HG02884 (cell line): ENCODE data around the gene DSCAM.

Source experiments
- ATAC-seq: cut with Tn5 transposase; IDR thresholded peaks from one replicate; pipeline ENCODE4 v1.9.1; 2021; ENCODE audit warnings: mild to moderate bottlenecking, moderate library complexity; ENCODE audit not compliant: unreplicated experiment

Gene DSCAM

DNA sequence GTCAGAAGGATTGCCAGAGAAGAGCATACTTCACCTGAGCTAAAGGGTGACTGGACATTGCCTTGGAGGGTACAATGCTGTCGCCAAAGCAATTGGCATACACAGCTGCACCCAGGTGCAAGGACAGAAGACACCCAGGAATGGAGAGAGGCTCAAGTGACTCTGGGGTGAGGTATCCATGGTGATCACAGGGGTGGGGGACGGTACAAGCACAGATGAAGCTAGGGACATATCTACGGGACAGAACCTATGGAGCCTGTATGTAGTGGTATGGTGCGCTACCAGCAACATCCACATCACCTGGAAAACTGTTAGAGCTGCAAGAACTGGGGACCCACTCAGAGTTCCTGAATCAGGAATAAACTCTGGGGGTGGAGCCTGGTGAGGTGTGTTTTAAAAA, 693.6 kb downstream of the DSCAM start:
- no peak for ATAC-seq

DNA sequence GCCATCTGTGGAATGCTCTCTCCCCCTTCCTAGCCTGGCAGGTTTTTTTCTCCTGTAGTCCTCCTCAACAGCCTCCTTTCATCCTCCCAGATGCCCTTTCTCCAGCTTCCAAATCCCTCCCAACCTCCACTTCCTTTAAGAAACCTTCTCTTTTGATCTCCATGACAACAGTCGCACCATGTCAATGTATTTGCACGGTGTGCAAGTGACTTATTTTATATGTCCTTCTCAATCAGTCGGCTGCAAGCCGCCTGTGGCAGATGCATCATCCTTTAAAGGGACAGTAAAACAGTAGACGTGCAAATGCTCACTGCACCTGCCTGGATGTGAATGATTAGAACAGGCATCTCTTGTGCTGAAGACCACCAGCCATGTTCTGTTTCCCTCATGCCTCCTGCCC, 694.5 kb downstream of the DSCAM start:
- ATAC-seq = no peak

DNA sequence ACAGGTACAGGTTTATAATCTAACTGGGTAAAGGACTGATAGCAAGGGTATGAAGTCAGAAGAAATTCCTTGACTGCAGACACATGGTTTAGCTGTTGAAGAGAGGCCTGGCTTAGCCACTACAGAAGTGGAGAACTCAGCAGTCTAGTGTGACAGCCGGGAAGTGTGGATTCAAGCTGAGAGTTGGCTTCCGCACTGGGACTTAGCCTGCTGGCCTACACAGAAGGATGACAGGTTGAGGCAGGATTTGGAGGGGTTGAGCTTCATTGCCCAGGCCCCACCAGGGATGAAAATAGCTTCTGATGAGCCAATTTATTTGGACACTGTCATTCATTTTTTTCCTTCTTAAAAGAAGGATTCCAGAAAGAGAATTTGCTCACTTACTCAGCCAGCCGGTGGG, 695.3 kb downstream of the DSCAM start:
- ATAC-seq = no peak

DNA sequence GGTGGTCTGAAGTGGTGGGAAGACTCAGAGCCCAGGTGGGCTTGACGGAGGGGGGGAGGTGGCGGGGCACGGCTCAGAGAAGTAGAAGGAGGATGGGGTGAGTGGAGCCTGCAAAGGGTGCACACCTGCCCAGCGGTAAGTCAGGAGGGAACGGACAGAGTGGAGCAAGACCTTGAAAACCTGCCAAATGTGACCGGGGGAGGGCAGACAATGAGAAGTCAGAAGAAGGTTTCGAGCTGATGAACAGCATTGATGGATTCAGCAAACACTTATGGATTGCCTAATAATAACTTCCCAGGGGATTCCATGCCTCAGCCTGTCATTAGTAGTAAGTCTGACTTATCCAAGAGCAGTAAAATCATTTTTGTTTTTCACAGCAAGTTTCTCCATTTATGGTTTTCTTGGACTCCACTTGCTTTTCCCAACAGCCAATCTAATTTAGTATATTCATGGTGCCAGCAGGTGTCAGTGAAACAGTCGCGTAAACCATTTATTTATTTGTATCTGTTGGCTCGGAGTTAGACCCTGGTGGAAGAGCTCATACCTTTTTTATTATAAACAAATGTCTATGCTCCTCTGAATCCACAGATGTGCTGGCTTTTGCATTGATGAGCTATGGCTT, 700.6 kb downstream of the DSCAM start:
- ATAC-seq = no peak

DNA sequence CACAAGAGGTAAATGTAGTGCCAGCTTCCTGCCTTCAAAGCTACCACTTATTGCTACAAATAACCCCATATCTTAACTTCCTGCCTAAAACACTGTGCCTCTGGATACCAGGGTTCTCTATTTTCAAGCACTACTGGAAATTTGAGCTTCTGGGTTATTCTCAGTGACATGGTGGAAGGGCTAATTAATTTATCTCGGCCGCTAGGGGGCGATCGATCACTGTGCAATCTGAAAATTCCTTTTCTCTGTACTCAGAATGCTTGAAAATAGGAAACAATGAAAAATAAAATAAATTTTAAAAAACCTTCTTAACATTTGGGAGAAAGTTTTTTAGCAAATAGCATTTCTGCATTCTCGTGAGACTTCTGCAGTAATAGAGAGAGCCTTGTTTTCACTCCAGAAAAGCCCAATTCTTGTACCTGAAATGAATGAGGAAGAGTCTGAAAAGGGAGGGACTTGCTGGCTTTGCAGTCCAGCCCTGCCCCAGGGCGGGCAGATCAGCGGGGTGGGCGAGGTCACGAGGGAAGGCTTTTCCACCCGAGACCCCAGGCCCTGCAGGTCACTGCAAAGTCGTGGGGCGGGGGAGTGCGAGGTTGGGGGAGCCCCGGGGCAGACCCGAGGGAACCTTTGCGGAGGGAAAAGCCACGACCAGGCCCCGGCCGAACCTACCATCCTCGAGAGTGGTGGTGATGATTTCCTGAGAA, 703.0 kb downstream of the DSCAM start:
- ATAC-seq = no peak

DNA sequence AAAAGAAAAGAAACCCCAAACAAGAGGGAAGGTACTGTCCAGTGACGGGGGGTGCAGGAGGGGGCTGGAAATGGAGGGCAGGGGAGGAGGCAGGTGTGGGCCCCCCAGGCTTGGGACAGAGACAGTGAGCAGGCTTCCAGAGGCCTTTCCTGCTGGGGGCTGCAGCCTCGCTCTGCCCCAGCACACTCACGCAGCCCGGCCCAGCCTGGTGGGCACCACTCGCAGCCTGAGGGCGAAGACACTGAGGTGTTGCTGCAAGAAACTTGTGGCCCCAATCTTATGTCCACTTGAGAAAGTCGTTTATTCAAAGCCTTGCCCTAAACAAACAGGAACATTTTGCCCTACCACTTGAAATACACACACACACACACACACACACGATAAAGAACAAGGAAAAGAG, 705.3 kb downstream of the DSCAM start:
- ATAC-seq = no peak

DNA sequence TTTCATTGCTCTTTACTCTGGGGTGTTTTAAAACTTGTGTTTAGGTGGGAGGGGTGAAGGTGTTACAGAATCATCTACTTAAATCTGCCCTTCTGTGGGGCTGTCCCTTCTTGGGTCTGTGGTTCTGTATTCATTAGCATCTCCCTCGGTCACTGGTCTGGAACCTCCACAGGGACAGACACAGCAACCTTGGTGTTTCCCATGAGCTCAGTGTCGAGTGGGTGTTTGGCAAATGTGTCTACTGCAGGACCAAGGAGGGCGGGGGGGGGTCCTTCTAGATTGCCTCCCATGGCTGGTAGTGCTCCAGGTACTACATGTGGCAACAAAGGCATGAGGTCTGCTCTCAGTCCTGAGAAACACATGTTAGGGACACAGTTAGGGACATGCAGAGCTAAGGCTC, 706.3 kb downstream of the DSCAM start:
- ATAC-seq = no peak

DNA sequence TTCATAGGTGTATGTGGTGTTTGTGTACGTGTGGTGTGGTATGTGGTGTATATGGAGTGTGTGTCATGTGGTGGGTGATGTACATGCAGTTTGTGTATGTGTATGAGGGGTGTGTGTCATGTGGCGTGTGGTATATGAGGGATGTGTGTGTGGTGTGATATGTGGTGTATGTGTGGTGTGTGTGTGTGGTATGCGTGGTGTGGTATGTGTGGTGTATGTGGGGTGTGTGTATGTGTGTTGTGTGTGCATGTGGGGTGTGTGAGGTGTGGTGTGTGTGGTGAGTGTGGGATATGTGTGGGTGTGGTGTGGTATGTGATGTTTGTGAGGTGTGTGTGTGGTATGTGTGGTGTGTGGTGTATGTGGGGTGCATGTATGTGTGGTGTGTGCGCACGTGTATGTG, 707.3 kb downstream of the DSCAM start:
- ATAC-seq = no peak

DNA sequence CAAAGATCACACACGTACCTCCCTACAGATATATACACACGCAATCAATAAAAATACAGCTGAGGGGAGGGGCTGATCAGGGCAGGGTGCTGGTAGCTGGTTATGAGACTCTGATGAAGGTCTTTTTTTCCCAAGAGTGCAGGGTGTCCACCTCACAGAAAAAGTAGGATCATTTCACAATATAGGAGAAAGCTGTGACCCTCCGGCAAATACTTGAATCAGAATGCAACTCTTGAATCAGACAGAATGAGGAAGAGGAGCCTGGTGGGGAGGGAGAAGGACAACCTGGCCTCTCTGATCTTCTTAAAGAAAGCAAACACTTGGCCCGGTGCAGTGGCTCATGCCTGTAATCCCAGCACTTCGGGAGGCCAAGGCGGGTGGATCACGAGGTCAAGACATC, 710.4 kb downstream of the DSCAM start:
- no peak for ATAC-seq

DNA sequence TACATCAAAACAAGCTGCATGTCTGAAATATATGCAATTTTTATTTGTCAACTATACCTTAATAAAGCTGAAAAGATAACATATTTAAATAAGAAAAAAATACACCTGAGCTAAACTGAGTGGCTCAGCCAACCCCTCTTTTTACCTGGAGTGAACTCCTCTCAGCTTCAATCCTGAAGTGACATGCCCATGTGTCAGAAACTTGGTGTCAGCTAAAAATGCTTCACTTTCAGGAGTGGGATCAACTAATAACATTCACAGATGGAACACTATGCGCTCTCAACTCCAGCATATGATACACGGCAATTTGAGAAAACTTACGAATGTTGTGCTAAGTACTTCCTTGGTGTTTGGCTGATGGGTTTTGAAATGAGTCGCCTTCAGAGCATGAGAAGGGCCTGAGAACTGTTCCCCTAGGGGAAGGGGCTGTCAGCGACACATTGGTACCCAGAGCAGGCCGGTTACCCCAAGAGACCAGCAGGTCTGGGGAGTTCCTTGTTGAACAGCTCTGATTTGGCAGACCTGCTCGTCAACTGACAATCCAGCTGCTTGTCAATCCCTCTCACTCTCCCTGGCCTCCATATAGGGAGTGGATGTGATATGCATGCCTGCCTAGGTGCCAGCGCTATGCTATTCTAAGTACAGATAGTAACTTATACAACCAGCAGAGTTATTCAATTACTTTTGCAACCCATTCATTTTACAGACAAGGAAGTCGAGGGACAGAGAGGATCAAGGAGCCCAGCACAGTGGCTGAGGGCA, 712.0 kb downstream of the DSCAM start:
- no peak for ATAC-seq

DNA sequence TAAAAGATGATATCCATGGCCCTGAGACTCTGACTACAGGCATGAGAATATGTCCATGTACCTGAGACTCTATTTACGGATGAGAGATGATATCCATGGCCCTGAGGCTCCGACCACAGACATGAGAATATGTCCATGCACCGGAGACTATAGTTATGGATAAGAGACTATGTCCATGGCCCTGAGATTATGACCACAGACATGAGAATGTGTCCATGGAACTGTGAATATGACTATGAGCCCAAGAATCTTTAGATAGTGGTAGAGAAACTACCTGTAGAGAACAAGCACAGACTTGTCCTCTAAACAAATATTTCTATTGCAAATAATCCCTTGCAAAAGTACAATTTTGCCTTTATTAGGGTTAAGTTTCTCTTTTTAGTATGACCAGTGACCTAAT, 716.5 kb downstream of the DSCAM start:
- no peak for ATAC-seq

DNA sequence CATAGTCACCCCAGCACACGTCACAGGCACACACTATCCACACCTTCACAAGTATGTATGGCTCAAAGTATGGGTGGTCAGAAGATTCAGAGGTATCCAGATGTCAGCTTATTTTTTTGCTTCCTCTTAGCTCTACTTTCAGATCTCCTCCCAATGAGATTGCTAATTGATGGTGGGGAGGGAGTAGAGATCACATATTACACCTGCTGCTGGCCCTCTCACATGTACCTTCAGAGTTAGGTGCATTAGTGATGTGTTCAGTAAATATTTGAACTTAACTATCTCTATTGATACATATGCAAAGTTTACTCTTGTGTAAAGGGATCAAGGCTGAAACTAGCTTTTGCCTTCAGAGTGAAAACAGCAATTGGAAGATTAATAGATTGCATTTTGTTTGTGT, 717.1 kb downstream of the DSCAM start:
- no peak for ATAC-seq

DNA sequence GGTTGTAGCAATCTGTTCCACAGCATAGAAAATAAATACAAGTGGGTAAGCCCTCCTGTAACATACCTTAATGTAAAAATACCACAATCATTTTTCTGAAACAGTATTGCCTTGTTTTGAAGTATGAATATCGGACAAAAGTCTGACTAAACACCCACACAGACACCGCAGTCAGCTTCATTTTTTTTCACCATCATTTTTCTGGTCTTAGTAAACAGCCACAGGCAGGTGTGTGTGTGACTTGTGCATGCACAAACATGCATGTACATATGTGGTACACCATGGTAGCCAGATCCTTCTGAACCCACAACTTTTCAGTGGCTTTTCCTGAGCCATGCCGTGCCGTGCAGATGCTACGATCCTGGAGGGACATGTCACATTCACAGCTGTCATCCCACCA, 718.1 kb downstream of the DSCAM start:
- ATAC-seq = no peak

DNA sequence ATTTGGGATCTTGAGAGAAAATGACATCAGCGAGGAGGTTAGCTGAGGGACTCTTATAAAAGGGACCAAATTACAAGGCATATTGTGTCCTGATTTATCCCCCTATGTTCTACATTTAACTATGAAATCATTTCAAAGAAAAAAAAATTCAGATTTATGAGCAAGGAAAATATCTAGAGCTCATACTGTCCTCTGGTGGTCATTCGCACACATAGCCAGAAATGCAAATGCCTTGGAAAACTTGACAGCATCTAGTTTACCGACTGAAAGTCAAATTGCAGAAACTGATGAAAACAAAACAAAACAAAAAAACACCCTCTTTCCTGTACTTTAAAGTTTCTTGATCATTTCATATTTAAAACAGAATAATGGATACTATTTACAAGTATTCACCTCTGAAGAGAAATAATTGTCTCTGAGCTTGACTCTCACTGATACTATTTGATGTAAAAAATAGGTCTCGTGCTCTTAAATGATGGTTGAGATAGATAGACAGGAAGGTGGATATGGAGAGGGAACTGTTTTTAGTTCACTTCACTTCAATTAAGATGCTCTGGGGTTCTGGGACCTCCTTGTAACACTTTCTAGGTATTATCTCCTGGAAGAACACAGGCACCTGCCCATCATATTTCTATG, 725.9 kb downstream of the DSCAM start:
- no peak for ATAC-seq

DNA sequence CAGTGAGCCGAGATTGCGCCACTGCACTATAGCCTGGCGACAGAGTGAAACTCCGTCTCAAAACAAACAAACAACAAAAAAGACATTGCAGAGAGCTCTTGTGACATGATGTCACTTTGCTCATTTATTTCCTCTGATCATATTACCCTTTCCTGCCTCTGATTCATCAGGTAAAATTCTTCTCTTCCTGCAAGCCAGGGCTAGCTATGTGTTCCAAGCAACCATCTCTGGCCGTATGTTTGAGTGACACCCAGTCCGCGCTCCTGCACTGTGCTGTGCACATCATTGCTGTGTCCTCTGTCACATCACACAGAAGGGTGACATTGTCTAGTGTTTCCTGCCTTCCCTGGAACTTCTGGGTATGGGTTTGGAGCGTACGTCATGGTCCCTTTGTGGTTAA, 728.4 kb downstream of the DSCAM start:
- ATAC-seq = no peak

DNA sequence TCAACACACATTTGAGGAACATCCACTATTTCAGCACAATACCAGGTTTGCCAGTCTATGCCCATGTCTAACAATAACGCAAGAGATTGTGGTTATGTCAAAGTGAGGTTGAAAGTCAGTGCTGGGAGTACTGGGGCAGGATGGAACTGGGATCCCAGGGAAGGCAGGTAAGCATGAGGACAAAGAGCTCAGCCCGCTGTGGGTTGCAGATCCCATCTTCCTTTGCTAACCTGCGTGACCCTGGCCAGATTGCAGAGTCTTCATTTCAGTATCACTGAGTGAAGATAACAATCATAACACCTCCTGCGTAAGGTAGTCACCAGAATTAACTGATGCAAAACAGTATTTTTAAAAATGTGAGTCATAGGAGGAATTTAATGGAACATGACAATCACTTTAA, 729.7 kb downstream of the DSCAM start:
- ATAC-seq = no peak

DNA sequence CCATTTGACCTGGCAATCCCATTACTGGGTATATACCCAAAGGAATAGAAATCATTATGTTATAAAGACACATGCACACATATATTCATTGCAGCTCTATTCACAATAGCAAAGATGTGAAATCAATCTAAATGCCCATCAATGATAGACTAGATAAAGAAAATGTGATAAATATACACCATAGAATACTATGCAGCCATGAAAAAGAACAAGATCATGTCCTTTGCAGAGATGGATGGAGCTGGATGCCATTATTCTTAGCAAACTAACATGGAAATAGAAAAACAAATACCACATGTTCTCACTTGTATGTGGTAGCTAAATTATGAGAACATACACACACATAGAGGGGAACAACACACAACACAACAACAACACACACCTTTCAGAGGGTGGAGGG, 731.2 kb downstream of the DSCAM start:
- ATAC-seq = no peak

DNA sequence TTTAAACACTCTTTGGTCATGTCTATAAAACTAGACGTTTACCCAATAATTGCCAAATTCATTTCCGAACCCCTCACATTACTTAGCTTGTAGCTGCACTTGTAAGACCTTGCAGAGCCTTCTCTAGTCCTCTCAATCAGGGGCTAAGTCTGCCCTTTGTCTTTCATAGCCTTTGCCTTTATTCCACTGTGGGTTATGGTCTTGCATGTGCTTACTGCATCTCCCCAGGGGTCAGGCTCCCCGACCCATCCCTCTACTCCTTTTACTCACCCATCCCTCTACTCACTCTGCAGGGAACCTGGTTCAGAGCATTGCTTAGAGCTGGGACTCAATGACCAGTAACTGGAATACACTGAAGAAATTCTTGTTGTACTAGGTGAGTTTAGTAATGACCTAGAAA, 744.3 kb downstream of the DSCAM start:
- no peak for ATAC-seq

DNA sequence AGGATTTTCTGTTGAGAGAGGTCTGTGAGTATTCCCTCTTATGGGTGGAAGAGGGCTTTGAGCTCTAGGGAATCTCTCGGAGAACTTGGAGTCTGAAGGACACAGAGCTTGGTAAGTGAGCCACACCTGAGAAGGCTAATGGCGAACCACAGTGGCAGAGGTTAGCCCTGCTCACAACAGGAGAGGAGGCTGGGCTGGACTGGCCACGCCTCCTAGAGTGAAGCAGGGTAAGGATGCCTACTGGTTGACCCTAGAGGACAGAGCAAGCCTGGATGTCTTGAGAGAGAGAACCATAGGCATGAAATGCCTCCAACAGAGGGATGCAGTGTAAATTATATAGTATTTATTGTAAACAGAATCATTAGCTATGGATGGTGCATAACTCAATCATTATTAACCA, 747.1 kb downstream of the DSCAM start:
- ATAC-seq = no peak

DNA sequence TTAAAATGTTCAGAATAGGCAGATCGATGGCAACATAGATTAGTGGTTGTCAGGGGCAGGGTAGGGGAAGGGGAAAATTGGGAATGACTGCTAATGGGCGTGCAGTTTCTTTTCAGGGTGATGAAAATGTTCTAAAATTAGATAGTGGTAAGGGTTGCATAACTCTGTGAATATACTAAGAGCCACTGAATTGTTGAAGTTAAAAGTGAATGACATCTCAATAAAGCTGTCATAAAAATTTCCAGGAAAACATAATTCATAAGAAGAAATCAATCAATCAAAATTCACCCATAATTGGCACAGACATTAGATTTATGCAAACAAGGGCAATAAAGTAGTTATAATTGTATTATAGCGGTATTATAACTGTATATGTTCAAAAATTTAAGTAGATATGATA, 751.5 kb downstream of the DSCAM start:
- ATAC-seq = no peak

DNA sequence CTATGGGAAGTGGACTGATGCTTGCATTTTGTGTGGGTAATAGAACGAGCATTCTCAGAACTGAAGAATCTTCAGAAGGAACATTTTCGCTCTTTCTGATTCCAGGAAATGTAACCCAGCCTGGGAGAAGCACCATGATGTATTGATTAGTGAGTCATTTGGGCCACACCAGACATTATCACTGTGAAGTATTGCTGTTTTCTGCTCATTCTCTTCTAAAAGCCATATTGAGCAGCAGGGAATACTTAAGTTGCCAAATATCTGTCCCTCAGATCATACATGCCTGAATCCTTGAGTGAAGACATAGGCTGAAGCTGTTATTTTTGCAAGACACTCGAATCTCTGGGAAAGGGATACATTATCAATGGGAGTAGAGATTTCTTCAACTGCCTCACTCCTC, 766.6 kb downstream of the DSCAM start:
- no peak for ATAC-seq

DNA sequence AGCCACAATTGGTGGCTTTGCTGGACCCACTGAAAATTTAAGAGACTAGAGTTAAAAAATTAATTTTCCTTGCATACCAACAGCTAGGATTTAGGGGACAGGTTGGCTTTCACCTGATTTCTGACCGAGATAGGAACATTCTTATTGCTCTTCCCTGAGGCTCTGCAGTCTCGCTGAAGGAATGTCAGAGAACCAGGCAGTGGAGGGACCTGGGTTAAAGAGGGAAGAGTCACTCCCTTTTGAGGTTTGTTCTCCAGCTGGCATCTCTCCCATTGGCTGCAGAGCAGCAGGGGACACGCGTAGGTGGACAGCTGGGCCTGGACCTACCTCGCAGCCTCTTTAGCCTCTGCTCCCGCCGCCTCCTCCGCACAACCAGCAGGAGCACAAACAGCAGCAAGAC, 772.2 kb downstream of the DSCAM start:
- ATAC-seq = no peak
